GM19351 (cell line): ENCODE data around the gene NCKAP5.
"Not testable (repeated sequence)": the region's sequence is repeated elsewhere in the genome, so short reads cannot be mapped to it uniquely, and the experiment has no call there.

Experiments used
- ATAC-seq: cut with Tn5 transposase; IDR thresholded peaks from one replicate; pipeline ENCODE4 v1.9.1; 2021; ENCODE audit warnings: mild to moderate bottlenecking, moderate library complexity; ENCODE audit not compliant: unreplicated experiment

NCKAP5 gene

DNA sequence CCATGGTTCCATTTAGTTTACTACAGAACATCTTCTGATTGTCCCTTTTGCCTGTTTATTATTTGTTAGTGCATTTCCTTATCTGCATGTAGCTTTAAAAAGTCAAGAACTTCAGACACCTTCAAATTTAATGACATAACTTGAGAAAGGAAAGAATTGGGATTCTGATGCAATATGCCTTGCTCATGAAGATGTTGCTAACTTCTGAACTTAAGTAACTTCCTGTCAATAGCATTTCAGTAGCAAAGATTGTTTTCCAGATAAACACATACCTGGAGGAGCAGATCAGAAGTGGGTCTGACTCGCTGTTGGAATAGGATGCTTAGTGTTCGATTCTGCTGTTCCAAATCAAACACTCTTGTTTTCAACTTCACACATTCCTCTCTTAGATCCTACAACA, 708.0 kb downstream of the NCKAP5 start:
- ATAC-seq: no peak

DNA sequence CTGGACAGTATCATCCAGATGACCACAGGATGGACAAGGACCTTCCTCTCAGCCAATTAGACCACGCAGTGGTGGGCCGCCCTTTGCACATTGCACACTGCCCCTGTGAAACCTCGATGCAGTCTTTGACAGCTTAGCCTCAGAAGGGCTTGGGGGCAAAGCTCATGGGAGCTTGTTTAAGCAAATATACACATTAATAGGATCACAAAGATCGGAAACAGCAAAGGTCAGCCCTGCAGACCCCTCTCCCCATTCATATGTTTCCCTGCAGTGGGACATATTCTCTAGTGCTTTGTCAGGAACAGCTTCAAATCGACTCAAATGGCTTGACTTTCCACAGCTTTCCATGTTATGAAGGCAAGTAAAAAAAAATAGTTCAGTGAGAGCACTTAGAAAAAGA, 708.7 kb downstream of the NCKAP5 start:
- no peak for ATAC-seq

DNA sequence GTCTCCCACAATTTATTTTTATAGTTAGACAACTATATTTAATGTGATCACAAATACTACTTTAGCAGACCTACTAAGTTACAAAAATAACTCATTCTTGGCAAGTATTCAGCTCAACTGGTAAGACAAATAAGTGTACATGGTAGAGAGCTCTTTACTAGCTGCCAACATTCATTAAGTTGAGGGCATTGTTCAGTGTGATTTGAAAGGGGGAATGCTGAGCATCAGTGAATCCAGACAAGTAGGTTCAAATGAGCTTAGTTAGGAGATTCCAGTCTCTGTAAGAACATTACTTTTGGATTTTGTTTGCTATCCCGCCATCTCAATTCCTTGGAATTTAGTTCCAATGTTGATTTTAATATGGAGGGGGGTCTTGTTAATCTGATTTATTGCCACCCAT, 710.9 kb downstream of the NCKAP5 start:
- no peak for ATAC-seq

DNA sequence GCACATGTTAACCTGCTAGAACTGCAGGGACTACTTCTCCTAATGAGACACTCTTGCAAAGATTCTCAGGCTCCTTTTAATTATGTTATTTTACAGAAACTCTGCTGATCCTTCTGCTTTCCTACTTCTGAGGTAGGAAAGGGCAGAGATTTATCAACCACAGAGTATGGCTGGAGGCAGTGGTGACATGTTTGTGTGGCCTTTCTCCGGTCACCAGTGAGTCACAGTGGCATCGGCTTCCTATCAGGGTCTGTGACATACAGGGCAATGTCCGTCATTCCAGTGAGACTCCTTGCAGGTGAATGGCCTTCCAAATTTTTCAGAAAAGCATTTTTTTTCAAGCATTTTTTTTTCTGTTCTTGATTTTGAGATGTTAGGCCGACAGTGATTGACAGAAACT, 717.6 kb downstream of the NCKAP5 start:
- ATAC-seq: no peak

DNA sequence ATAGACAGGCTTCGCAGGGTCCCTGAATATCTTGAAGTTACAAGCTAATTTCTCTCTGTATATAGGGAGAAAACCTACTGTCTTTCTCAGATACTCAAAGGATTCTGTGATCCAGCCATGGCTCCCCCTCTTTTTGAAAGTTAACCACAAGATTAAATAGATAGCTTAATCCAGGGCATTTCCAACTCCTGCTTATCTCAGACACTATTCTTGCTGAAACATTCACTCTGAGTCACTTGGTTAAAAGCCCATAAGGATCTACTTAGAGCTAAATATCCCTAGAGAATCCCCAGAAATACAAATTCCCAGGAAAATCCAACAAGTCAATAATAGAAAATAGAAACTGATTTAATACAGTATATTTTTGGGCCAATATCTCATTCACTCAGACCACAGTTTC, 719.1 kb downstream of the NCKAP5 start:
- no peak for ATAC-seq

DNA sequence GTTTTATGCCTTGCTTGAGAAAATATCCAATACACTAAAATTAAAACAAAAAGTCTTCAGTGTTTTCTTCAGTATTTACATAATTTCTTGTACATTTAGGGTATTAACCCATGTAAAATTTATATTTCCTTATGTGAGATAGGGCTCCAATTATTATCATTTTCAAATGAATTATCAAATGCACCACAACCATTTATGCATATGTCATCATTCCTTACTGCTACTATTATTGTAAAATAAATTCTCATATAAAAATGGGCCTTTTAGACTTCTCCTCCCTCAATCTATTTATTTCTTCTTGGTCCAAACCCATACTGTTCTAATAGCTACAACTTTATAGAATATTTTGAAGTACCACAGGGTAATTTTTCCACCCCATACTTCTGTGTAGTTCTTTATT, 722.9 kb downstream of the NCKAP5 start:
- ATAC-seq: no peak

DNA sequence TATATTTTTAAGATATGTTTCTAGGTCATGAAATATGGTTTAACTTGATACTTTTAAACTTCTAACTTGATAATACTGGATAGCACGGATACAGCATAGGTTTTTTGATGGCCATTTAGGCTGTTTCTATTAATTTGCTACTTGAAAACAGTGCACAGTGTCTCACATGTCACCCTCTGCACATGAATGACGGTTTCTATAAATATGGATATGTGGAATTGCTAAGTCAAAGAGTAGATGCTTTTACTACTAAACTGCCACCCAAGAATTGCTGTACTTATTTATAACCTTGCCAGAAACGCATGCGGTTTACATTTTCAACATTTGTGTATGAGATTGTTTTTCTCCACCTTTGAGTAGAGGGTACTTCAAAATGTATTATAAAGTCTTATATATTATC, 723.7 kb downstream of the NCKAP5 start:
- ATAC-seq: no peak

DNA sequence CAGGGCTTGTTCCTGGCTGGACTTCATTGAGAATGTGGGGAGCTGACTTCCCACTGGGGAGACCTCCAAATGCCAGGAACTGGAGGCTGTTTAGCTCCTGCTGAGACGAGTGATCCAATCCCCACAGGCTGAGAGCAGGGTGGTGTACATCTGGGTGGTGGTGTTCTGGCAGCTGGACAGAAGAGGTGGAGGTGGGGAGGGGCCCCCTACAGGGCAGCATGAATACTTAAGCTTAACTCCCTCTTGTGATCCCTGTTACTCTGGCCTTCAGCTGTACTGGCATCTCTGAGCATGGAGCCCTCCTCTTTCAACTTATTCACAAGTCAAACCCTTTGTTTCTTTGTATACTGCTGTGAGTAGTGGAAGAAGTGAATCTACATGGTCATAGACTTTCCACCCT, 730.5 kb downstream of the NCKAP5 start:
- ATAC-seq: no peak

DNA sequence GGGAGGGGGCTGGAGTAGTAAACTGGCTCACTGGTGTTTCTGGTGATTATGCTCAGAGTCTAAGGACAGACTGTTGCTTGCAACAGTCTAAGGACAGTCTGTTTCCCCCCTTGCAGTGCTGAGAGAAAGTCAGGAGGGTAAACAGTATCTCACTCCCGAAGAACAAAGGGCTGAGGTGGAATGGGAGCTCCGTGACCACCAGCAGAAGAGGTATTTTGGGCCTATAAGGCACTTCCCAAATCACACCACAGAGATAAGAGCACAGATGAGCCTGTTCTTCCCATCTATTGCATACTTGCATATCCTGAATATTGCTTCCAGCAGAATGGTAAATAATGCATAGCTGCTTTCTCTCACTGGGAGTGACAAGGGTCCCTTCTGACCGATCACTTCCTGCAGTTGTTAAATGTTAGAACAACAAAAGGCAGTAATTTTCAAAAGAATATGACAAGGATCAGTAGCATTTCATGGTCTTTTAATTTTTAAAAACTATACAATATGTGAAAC, 737.9 kb downstream of the NCKAP5 start:
- ATAC-seq: no peak

DNA sequence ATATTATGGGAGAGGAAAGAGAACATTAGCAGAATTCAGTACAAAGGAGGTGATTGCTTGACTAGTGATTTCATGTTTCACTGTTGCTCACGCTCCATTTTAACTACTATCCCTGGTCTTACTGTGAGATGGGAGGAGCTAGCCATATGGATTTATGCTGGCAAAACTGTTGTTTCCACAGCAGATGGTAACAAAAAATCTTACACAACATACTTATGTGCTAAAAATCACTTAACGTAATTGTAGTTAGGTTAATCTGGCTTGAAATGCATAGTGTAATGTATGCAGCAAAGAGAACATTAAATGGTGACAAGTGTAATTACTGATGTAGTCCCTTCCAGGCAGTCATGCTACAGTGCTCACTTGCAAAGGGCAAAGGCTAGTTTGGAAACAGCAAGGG, 742.7 kb downstream of the NCKAP5 start:
- no peak for ATAC-seq

DNA sequence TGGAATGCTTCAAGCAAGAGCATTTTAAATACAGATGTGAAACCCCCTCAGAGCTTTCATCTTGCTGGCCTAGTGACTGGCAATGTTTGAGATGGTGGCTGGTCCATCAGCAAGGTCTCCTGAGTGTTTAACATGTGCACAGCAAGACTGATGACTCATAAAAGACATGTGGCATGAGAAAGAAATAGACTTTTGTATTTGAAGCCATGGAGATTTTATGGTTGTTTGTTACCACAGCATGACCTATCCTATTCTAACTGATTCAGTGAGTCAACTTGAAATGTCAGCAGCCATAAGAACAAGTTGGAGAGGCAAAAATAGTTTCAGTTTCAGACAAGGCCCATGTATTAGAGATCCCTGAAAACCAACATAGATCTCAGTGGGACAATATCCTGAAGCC, 743.5 kb downstream of the NCKAP5 start:
- no peak for ATAC-seq

DNA sequence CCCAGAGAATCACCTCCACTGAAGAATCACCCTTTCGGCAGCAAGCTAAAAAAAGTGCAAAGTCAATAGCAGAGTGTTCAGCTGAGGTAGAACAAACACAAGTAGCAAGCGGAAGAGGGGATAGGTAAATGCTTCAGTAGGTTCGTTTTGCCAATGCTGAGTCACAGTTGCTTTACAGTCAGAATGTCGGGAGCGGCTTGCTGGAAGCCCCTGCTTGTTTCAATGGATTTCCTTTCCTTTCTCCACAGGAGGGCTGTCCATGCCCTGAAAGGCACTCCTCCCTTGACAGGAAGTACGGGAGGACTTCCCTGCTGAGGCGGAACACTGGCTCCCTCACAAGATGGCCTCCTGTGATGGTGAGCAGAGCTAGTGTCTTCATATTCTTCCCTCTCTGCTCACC, 752.0 kb downstream of the NCKAP5 start:
- no peak for ATAC-seq

DNA sequence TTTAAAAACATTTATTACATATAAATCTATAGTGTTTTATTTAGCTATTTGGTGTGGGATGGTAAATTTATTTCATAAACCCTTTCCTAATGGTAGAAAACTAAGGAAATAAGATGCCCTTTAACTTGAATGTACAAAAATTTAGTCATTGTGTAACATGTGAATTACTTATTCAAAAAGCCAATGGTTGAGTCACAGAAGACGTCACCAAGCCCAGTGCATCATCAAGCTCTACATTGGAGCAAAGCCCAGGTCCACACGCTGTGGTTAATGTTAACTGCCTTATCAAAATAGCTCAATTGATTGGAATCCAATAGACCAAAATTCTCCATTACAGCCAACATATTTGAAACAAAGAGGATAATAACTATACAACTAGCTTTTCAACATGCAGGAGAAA, 752.7 kb downstream of the NCKAP5 start:
- ATAC-seq: no peak

DNA sequence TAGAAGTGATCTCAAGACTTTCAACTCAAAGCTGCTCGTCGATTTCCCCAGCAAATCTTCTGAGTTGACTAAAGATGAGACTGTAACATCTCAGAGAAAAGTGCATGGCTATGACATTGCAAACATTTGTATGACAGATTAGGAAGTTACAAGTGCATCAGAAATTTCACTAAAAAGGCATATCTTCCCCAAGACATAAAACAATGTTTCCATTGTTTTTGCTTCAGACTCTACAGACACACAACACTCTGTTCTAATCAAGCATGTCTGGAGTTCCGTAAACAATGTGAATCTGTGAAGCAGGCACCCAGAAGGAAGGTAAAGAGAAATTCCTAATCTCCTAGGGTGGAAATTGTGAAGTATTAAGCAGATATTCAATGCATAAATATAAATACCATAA, 753.6 kb downstream of the NCKAP5 start:
- no peak for ATAC-seq

DNA sequence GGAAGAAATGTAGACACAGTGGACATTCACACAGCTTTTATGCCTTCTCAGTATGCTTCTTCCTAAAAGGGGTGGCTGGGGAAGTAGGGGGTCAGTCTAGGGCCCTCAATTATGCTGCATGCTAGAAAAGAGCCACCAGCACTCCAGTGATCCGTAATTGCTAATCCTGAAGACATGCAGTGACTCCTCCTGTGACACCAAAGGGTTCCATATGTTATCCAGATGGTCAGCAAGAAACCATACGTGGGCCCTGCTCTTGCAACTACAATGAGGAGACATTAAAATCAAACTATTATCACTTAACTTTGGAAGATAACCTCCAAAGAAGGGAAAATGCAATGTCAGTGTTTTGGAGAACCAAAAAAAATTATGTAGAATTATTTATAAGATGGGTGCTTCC, 754.8 kb downstream of the NCKAP5 start:
- no peak for ATAC-seq

DNA sequence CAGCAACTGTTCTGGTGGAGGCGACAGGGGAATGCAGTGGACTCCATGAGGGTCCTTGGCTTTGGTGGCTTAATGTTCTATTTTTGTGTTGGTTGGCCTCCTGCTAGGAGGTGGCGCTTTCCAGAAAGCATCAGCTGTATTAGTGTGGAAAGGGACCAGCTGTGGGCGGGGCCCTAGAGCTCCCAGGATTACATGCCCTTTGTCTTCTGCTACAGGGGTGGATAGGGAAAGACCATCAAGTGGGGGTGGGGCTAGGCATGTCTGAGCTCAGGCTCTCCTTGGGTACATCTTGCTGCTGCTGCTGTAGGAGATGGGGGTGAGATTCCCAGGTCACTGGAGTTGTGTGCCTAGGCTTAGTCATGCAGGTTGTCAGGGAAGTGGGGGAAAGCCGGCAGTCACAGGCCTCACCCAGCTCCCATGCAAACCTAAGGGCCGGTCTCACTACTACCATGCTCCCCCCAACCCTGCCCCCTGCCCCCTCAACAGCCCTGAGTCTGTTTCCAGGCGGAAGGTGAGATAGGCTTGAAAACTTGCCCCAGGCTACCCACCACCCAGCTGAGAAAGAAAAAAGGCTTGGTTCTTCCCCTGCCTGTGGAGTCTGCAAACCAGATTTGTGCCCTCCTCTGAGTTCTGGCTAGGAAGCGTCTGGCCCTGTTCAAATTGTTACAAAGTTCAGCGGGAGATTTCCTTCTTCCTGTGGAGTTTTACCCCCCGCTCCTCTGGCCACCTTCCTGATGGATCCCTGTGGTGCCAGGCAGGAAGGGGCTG, 756.9 kb downstream of the NCKAP5 start:
- ATAC-seq: no peak

DNA sequence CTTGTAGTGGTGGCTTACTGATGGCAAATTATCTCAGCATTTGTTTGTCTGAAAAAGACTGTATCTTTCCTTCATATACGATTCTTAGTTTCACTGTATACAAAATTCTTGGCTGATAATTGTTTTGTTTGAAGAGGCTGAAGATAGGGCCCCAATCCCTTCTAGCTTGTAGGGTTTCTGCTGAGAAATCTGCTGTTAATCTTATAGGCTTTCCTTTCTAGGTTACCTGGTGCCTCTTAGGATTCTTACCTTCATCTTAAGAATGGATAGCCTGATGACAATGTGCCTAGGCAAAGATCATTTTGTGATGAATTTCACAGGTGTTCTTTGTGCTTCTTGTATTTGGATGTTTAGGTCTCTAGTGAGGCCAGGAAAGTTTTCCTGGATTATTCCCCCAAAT, 758.3 kb downstream of the NCKAP5 start:
- ATAC-seq: not testable (repeated sequence)

DNA sequence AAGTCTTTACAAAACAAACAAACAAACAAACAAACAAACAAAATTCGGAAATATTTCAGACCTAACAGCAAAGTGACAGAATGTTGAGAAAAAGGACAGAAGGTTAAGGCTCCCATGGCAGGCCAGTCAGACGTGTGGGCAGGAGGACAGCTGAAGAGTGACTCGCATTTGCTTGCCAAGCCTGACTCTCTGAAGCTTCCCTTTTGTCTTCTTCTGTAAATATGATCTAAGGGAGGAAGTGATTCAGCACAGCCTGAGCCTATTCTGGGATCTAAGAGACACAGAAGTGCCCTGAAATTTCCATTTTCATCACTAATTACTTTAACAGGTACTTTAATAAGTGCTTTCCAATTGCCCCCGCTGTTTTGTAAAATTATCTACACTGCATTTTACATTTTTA, 764.2 kb downstream of the NCKAP5 start:
- no peak for ATAC-seq

DNA sequence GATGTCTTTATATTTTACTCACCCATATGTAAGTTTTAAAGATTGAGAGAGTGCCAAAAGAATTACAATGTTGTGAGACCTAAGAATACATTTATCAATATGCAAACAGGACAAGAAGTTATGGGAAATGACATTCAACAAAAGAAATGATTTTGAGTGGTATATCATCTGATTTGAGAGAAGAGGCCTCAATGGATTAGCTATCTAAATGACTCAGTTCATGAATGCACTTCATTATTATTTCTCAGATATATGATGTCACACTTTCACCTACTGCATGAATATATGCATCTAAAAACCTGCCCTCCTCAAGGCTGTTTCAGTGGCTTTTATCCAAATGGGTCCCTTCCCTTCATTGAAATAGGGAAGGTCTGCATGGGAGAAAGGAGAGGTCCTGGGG, 769.9 kb downstream of the NCKAP5 start:
- ATAC-seq: no peak

DNA sequence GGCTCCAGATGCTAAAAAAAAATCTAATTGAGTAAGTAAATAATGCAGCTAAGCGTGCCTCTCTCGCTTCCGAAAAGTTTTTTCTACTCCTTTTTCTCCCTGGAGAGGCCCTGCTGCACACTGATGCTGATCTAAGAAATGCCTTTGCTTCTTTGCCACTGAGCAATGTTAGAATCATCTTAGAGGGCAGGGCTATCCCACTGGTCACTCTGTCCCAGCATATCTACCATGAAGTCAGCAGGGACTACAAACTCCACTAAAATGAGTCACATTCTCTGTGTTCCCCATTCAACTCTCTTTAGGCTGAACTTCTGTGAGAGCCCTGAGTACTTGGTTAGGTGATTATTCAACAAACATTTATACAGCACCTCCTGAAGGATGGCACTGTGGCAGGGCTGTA, 770.7 kb downstream of the NCKAP5 start:
- ATAC-seq: no peak

DNA sequence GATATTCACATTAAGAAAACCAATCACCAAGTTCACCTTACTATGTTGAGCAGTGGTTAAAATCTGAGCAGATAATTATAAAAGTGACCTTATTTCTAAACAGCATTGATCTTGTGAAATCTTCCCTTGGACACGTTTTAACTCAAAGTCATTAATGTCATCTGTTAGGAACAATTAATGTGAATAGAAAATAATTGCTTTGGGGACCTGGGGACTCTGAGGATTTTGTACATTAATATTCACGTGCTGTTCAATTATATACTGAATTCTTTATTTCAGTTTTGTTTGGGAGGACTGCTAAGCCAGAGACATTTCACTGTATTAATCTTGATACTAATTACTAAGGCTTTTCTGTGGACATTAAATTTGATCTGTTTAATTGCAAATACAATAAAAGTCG, 771.2 kb downstream of the NCKAP5 start:
- ATAC-seq: no peak

DNA sequence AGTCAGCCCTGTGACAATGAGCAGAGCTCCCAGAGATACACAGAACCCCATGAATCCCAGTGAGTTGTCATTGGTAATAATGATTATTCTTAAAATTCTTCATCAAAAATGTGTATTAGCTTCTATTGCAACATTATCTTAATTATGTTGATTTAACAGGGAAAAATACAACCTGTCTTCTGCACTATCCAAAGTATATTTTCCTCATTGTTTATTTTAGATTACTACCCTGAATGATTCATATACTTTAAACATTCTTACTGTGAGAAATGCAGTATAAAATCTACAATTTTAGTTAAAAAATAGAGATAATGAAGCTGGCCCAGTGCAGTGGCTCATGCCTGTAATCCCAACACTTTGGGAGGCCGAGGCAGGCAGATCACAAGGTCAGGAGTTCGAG, 773.0 kb downstream of the NCKAP5 start:
- ATAC-seq: no peak

DNA sequence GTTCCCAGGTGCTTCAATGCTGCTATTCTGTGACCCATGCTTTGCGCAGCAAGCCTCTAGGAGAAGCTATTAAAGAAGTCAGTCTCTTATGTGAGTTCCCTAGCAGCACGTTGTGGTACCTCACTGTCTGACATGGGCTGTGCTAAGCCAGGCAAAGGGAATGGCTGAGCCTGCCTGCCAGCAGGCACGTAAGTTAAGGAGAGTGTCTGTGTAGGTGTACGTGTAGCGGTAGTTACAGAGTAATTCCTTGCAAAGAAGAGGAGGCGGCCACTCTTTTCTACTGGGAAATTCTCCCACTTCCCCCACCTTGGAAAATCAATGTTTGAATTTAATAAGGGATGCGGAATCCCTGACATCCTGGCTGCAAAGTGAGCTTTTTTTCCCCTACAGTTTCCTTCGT, 774.7 kb downstream of the NCKAP5 start:
- ATAC-seq: no peak
